ENCODE measurements around the gene DPM3.
A peak's percentile ranks its signal among the peaks of the same experiment; 100 is the strongest.

The DPM3 gene

DNA sequence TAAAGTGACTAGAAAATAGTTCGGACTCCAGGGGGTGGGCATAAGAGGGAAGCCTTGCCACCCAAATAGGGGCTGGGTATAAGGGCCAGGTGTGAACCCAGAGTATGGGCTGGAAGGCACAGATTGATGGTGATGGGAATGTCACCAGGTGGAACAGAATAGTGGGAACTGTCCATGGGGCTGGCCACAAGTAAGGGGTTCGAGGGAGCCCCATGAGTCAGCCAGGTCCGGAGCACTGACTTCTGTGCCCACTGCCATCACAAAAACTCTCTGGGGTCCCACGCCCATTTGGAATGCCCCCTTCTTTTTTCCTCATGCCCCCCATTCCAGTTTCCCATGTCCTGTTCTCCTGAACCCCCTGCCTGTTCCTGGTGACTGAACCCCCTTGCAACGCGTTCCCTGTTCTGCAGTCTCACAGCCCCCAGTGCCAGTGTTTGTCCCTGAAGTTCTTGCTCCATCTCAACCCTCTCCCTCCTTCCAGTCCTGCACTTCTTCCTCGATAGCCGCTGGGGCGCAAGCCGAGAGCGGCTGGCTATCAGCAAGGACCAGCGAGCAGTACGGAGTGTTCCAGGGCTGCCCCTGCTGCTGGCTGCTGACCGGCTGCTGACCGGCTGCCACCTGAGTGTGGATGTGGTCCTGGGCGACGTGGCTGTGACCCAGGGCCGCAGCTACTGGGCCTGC lies 41.2 kb upstream of the DPM3 start:
- in situ Hi-C loops (cut with HindIII; ENCODE audit: low pct_unique_long_range_greater_than_20kb, low sequenced_read_pairs) = no loop called here
- DNase-seq (ENCODE audit: low read depth in 1 of 2, low spot score in 1 of 2) = no peak
- no peak for TF ChIP-seq JUND (IDR thresholded peaks at IDR 0.05; ENCODE audit: low read depth)

DNA sequence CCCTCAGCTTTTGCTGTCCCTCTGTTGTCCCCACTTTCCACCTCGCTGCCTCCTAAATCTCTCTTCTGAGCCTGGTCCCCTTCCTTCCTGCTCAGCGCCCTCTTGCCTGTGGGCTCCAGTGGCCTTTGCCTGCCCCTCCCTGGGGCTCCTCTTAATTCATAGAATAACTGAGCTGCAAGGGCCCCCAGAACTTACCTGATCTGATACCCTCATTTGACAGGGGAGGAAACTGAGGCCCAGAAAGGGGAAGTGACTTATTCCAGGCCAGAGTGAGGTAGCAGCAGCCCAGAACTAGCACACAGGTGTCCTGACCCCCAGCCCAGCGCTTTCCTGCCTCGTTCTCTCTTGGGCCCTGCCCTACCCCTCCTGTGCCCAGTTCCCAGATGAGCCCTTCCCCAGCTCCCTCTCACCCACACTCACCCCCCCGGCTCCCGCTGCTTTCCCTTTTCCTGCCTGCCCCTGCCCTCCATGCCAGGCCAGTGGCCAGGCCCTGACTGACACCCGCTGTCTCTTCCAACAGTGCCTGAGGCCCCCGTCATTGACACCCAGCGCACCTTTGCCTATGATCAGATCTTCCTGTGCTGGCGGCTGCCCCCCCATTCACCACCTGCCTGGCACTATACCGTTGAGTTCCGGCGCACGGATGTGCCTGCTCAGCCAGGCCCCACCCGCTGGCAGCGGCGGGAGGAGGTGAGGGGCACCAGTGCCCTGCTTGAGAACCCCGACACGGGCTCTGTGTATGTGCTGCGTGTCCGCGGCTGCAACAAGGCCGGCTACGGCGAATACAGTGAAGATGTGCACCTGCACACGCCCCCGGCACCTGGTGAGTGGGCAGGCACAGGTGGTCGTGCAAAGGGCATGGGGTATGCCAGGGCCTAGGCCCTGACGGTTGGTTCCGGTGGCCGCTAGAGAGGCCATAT lies 39.0 kb upstream of the DPM3 start:
- no peak for TF ChIP-seq JUND (IDR thresholded peaks at IDR 0.05; ENCODE audit: low read depth)
- in situ Hi-C loops (cut with HindIII; ENCODE audit: low pct_unique_long_range_greater_than_20kb, low sequenced_read_pairs) = no loop called here
- peak in 1 of 2 experiments; percentile 33 for DNase-seq (ENCODE audit: low read depth in 1 of 2, low spot score in 1 of 2)

DNA sequence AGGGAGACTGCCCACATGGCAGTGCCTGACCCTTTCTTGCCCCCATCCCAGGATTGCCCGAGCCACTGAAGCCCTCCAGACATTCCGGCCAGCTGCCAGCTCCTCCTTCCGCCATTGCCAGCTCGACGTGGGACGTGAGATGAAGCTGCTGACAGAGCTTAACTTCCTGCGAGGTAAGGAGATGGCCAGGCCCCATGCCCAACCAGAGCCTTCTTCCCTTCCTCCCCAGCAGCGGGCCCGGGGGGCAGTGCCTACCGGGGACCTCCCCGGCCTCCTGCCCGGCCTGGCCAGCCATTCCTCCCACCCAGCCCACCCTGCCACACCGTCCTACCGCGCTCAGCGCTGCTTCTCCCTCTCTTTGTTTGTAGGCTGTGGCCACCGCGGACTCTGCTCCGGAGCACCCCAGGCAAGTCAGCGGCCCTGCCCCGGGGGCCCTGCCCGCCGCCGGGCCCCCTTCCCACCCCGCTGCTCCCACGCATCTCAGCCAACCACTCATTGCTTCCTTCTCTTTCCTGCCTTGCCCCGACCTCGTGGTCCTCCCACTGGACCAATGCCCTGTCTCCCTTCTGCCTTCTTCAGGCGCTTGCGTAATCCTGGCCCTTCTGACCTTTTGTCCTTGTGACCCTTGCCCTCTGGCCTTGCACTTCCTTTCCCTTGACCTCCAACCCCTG lies 38.2 kb upstream of the DPM3 start:
- TF ChIP-seq JUND (IDR thresholded peaks at IDR 0.05; ENCODE audit: low read depth) = no peak
- in situ Hi-C loops (cut with HindIII; ENCODE audit: low pct_unique_long_range_greater_than_20kb, low sequenced_read_pairs) = no loop called here
- peak in 1 of 2 experiments; percentile 35 for DNase-seq (ENCODE audit: low read depth in 1 of 2, low spot score in 1 of 2)

- DNase-seq (ENCODE audit: low read depth in 1 of 2, low spot score in 1 of 2) = no peak
- in situ Hi-C loops (cut with HindIII; ENCODE audit: low pct_unique_long_range_greater_than_20kb, low sequenced_read_pairs) = no loop called here
- no peak for TF ChIP-seq JUND (IDR thresholded peaks at IDR 0.05; ENCODE audit: low read depth)
Measured at GRCh38 chr1:155177918-155178281, 37.6 kb upstream of the DPM3 start.

- in situ Hi-C loops (cut with HindIII; ENCODE audit: low pct_unique_long_range_greater_than_20kb, low sequenced_read_pairs) = no loop called here
- no peak; the same call in 1 of the 2 replicates for TF ChIP-seq JUND (IDR thresholded peaks at IDR 0.05; ENCODE audit: low read depth)
- DNase-seq (ENCODE audit: low read depth in 1 of 2, low spot score in 1 of 2) = peak; percentile 95
Measured at GRCh38 chr1:155177192-155177917, 37.0 kb upstream of the DPM3 start.

DNA sequence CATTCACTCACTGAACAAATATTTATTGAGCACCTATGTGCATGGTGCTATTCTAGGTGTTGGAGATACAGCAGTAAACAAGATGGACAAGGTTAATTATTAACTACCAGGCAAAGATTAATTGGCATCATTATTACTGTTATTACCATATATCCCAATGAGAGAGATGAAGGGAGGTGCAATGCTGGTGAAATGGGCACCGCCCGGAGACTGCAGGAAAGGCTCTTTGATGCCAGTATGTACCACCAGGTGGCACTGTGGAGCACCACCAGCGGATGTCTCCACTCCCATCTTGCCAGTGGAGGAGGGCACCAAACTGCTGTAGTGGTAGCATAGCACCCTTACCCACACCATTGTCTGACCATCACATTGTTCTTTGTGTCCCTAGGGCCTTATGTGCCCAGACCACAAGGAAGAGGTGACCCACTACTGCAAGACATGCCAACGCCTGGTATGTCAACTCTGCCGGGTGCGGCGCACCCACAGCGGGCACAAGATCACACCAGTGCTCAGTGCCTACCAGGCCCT lies 36.3 kb upstream of the DPM3 start:
- no peak for TF ChIP-seq JUND (IDR thresholded peaks at IDR 0.05; ENCODE audit: low read depth)
- DNase-seq (ENCODE audit: low read depth in 1 of 2, low spot score in 1 of 2) = peak; percentile 91 to 96
- in situ Hi-C loops (cut with HindIII; ENCODE audit: low pct_unique_long_range_greater_than_20kb, low sequenced_read_pairs) = no loop called here

DNA sequence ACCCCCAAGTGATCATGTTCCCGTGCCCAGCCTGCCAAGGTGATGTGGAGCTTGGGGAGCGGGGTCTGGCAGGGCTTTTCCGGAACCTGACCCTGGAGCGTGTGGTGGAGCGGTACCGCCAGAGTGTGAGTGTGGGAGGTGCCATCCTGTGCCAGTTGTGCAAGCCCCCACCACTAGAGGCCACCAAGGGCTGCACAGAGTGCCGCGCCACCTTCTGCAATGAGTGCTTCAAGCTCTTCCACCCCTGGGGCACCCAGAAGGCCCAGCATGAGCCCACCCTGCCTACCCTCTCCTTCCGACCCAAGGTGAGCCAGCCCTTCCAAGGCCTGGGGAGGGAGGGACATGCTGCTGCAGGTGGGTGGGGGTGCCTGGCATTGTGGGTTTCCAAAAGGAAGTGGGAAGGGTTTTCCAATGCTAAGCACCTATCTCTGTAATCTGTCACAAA lies 35.6 kb upstream of the DPM3 start:
- TF ChIP-seq JUND (IDR thresholded peaks at IDR 0.05; ENCODE audit: low read depth) = no peak
- in situ Hi-C loops (cut with HindIII; ENCODE audit: low pct_unique_long_range_greater_than_20kb, low sequenced_read_pairs) = no loop called here
- DNase-seq (ENCODE audit: low read depth in 1 of 2, low spot score in 1 of 2) = peak in 1 of 2 experiments; percentile 72

DNA sequence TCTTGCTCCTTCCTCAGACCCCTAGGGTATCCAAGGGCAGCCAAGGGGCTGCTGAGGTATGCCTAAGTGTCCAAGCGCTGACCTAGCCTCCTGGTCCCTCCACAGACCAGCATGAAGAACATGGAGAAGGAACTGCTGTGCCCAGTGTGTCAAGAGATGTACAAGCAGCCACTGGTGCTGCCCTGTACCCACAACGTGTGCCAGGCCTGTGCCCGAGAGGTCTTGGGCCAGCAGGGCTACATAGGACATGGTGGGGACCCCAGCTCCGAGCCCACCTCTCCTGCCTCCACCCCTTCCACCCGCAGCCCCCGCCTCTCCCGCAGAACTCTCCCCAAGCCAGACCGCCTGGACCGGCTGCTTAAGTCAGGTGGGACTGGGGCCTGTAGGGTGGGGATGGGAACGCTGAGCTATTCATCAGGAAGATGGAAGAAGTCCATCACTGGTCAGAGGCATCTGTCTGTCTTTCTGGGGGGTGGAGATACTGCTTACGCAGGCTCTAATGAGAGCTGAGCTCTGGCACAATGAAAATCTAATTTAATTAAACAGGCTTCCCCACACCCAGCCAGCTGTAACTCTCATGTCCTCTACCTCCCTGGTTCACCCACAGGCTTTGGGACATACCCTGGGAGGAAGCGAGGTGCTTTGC lies 35.1 kb upstream of the DPM3 start:
- TF ChIP-seq JUND (IDR thresholded peaks at IDR 0.05; ENCODE audit: low read depth) = no peak
- DNase-seq (ENCODE audit: low read depth in 1 of 2, low spot score in 1 of 2) = no peak
- in situ Hi-C loops (cut with HindIII; ENCODE audit: low pct_unique_long_range_greater_than_20kb, low sequenced_read_pairs) = no loop called here

GRCh38 chr1:155174324-155175280 lies 34.3 kb upstream of the DPM3 start:
- DNase-seq (ENCODE audit: low read depth in 1 of 2, low spot score in 1 of 2) = peak in 1 of 2 experiments; percentile 36
- TF ChIP-seq JUND (IDR thresholded peaks at IDR 0.05; ENCODE audit: low read depth) = no peak
- in situ Hi-C loops (cut with HindIII; ENCODE audit: low pct_unique_long_range_greater_than_20kb, low sequenced_read_pairs) = no loop called here

- DNase-seq (ENCODE audit: low read depth in 1 of 2, low spot score in 1 of 2) = peak; percentile 80 to 86
- no peak for TF ChIP-seq JUND (IDR thresholded peaks at IDR 0.05; ENCODE audit: low read depth)
- in situ Hi-C loops (cut with HindIII; ENCODE audit: low pct_unique_long_range_greater_than_20kb, low sequenced_read_pairs) = no loop called here
Measured at GRCh38 chr1:155173478-155174323, 33.4 kb upstream of the DPM3 start, which contains the start of gene TRIM46. TSS of gene TRIM46 (plus strand) at chr1:155173849. CDS start at chr1:155173967, 118 bp downstream.
